RPMI7951 (cell line): ENCODE data around the gene C16orf90. TPM values are rescaled to one million over a fixed set of nuclear protein-coding genes. Genes with fewer than 3 reads are reported as not detected.

ENCODE experiments used
- DNase-seq: peaks from one replicate; pipeline ENCODE4 v3.0.0-alpha.2; 2012; ENCODE audit warnings: low read depth
- total RNA-seq: library from RNA; depleted of rRNA; stranded (reverse); fragments of >200 nt; shearing (Covaris generic); gene quantifications from 2 replicates; pipeline ENCODE4 v1.2.3, GENCODE V29; 2014; rRNA removed

C16orf90 gene
- total RNA-seq, 1 experiment from 2014 or later, result not detected

DNA sequence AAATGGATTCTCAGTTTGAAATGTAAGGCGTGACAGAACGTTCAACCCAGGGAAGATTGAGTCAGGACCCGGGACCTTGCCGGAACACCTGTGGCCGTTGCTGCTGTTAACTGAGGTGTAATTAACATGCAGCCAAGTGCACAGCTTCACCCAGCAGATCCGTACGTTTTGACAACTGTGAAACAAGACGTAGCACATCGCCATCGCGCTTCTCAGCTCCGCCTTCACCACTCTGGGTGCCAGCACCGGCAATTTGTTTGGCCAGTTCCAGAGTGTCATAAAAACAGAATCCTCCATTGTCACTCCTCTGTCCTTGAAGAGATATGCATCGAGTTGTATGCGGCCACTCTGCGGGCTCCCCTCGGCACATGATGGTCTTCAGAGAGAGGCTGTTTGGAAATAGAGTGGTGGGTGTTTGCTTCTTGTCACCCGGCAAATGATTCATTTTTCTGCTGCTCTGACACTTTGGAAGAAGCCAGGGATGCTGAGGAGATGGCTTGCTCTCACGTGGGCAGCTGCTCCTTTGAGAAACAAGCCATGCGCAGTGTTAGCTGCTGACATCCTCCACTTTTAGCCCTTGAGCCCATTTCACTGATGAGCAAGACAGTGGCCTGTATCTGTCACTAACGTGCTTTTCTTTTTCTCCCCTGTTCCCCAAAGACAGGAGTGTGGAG, 29.2 kb downstream of the C16orf90 start:
- no peak for DNase-seq

DNA sequence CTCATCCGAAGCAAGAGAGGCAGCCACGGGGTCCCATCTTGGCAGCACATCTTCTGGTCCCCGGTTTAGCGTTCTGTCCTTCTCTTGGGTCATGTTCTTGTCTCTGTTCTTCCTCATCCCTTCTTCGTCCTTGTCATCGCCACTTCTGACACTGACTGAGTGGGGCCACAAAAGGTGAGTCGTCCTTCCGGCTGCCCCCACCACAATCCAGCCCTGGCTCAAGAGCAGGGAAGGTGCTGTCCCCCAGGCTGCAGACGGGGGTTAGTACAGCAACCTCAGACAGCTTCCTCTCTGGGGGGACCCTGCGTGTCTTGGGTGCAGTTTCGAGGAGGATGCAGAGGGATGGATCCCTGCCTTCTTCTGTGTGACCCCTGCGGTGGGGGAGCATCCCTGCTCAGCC, 30.0 kb downstream of the C16orf90 start:
- DNase-seq, result no peak

DNA sequence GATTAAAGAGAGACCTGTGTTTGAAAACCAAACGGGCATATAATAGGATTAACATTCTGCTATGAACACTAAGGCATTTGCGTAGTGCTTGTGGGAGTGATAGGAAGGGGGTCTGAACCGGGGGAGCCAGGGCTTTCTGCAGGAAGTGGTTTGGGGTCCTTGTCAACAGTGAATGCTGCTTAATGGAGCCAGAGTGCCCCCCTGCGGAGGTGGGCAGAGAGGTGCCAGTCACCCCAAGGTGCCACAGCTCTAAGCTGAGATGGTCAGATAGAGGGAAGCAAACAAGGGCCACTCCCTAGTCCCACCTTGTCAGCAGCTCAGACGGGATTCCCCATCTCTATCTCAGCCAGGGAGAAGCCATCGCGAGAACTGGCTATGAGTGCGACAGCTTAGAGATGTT, 34.1 kb downstream of the C16orf90 start:
- DNase-seq, result no peak

DNA sequence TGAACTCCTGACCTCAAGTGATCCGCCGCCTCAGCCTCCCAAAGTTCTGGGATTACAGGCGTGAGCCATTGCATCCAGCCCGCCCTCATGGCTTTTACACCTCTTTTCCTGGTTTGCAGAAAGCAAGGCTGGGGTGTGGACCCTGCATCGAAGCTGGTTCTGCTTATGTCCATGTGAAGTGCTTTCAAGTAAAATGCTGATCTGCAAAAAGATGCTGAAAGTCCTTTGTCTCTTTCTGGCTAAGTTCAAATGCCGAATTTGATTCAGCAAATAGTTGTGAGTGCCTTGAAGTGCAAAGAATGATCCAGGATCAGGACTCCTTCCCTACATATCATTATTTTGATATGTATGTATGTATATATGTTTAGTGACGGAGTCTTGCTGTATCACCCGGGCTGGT, 34.7 kb downstream of the C16orf90 start:
- no peak for DNase-seq

DNA sequence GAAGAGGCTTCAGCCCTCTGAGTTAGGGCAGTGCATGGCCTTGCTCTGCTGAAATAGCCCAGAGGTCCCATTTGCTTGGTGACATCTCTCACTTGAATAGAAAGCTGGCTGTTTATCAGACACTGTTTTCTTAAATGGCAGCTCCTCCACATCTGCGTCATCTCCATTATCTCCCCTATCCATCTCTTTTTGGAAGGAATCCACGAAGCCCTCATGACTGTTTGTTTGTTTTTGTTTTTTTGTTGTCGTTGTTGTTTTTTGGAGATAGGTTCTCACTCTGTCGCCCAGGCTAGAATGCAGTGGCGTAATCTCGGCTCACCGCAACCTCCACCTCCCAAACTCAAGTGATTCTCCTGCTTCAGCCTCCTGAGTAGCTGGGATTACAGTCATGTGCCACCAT, 35.2 kb downstream of the C16orf90 start:
- no peak for DNase-seq

DNA sequence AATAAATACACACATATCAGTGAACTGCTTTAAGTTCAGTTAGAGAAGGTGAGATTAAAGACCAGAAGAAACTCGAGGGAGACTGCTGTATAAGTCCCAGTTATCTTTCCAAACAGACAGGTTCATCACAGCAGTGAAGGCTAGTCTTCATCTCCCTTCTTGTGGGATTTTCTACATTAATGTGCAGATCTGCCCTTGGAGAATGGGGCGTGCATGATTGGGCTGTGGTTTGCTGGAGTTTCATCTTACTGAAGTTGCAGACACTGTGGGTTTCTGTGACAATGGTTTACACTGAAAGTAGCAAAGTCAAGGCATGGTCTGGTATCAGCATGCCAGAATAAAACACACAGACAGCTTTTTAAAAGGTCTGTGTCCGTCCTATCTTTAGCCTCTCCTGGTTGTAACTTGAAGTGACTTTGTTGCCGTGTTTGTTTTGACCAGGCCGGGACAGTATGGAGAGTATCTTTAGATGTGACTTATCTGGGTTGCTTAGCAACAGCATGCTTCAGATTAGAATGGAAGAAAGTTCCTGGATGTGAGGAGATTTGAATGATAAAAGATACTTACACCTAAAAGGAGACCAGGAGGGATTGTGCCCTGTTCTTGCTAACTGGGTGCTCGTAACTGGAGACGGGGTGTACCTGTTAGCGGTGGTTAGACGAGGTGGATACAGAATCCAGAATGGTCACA, 35.7 kb downstream of the C16orf90 start:
- no peak for DNase-seq

DNA sequence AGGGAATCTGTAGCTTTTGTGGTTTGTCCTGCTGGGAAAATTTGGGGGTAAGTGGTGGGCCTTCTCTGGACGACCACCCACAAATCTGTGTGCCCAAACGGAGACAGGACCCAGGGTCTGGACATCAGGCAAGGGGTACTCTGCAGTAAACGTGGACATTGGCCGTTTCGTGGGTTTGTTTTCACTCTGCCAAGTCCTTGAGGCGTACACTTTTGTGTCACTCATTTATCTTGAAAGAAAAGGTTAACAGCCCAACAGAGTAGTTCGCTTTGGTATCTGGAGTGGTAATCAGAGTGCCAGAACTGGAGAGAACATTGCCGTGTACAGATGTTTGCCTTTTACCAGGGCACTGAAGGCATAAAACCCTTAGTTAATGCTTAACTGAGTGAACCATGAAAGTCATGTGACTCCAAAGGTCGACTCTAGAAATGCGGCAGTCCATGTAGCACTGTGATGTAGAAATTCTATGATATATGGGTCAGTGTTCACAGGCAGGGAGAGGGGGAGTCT, 36.4 kb downstream of the C16orf90 start:
- DNase-seq, result no peak

DNA sequence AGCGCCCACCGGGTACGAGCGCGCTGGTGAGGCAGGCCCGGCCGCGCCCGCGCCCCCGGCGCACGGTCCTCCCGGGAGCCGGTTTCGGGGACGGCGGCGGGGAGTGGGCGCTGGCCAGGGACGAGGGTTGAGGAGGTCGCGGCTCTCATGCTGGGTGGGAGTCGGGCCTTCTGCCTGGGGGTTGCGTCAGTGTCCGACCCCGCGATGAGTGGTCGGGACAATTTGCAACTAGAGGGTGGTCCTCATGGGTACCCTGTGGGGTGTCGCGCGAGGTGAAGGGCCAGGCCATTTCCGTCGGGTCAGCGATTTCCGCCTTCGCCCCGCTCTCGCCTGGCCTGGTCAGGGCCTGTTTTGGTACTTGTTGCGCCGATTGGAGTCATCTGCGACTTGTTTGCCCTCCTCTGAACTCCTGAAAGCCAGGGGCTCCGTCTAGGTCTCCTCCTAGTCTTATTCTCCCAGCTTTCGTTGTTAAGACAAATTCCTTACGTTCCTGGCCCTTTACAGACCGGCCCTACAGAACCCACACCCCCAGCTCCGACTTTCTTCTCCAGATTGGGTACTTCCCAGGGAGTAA, 36.9 kb downstream of the C16orf90 start:
- DNase-seq, result peak; percentile 32

DNA sequence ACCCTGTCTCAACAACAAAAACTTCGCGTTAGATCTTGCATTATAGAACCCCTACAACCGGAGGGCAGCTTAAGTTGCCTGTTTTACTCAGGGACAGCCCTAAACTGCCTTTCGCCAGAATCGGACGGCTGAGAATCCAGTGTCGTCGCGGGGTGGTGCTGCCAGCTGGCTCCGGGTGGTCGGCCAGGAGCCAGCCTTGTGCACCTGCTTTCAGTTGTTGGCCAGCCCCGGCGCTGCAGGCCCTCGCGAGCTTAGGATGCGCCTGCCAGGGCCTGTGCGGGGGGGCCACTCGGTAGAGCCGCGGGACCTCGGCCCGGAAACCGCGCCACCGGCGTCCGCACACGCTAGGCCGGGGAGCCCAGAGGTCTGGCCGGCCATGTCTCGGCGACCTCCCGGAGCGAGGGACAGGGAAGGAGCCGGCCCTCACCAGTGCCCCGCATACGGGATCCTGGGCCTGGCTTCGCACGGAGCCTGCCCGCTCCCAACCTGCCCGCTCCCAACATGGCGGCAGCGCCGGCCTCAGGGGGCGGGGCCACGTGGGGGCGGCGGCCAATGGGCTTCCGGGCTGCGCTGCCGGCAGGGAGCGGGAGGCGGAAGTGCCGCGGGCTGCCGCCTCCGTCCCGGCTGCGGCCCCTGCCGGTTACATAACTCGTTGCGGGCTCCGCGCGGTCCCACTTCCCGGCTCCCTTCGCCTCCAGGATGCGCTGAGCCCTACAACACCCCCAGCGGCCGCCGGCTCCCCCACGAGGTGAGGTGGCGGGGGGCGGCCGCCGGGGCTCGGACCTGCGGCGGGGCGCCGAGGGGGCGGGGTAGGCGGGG, 37.6 kb downstream of the C16orf90 start:
- peak; percentile 83 for DNase-seq

DNA sequence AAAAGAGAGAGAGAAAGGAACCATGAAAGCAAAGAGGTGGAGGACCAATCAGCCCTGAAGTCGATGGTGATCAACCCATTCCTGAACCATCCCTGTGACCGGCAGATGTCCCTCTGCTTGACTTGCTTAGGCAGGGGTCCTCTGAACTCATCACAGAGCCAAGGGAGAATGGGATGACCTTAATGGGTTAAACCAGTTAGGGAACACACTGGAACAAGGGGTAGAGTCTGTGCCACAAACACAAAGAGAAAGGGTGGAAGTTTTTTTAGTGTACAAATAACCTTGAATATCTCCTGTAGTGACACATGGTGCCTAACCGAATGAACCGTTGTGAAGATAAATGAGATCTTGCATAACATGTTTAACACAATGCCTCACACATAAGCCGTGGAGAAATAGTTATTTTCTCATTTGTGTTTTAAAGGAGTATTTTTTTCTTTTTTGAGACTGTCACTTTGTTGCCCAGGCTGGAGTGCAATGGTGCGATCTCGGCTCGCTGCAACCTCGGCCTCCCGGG, 40.6 kb downstream of the C16orf90 start:
- DNase-seq, result no peak

DNA sequence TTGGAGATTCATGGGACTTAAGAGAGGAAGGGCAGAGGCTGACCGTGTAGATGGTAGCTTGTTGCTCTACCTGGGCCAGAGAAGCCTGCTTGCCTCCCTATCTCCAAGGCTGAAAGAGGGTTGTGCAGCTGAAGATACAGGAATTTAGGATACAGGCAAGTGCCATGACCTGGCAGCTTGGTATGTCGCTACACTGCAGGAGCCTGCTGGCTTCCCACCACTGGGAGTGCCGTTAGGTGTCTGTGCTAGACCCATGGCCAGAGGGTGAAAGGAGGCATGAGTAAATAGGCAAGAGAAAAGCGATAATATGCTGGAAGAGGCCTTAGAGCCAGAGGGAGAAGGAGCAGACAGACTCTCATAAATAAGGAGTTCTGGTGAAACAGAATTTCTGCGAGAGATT, 41.2 kb downstream of the C16orf90 start:
- DNase-seq, result no peak

DNA sequence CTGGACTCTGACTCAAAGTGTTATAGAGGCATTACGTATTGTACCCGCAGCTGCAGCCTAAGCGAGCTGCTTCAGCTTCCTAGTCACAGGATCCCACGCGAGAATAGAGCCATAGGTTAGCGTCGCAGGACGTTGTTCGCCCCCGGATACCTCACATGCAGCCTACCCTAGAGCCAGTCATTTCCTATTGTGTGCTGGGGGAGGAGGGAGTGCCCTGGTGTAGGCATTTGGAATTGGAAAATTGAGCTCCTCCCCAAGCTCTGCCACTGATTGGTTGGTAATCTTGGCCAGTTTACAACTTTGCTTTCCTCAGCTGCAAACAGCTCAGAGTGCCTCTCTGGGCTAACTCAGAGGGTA, 51.3 kb downstream of the C16orf90 start:
- peak; percentile 73 for DNase-seq

Other genes with a start within 250 kb of the C16orf90 start
- 4.3 and 4.8 TPM in 2 replicates for gene MEFV, start 238.9 kb downstream of the C16orf90 start, total RNA-seq
- 19.8 and 28.6 TPM in 2 replicates for gene ZNF263, start 212.0 kb downstream of the C16orf90 start, total RNA-seq
- gene TIGD7, start 190.1 kb downstream of the C16orf90 start, total RNA-seq, result 4.4 and 5.0 TPM in 2 replicates
- 15.3 and 16.0 TPM in 2 replicates for gene ZNF75A, start 190.0 kb downstream of the C16orf90 start, total RNA-seq
- not detected in 2 replicates for gene OR2C1, start 139.6 kb downstream of the C16orf90 start, total RNA-seq
- 6.7 and 8.1 TPM in 2 replicates for gene ZSCAN32, start 94.5 kb downstream of the C16orf90 start, total RNA-seq
- 4.9 and 7.9 TPM in 2 replicates for gene ZNF174, start 94.3 kb downstream of the C16orf90 start, total RNA-seq
- 1.7 and 1.8 TPM in 2 replicates for gene ZNF597, start 52.0 kb downstream of the C16orf90 start, total RNA-seq
- gene NAA60, start 51.8 kb downstream of the C16orf90 start, total RNA-seq, result 5.1 and 5.6 TPM in 2 replicates
- 15.5 and 22.1 TPM in 2 replicates for gene CLUAP1, start 5.5 kb upstream of the C16orf90 start, total RNA-seq
- 0.12 TPM in 1 of 2 replicates, not detected in the other for gene NLRC3, start 81.9 kb upstream of the C16orf90 start, total RNA-seq
- gene SLX4, start 116.1 kb upstream of the C16orf90 start, total RNA-seq, result 2.6 and 3.4 TPM in 2 replicates
- gene DNASE1, start 159.2 kb upstream of the C16orf90 start, total RNA-seq, result 5.1 and 7.4 TPM in 2 replicates
- gene TRAP1, start 222.0 kb upstream of the C16orf90 start, total RNA-seq, result 37.9 and 48.7 TPM in 2 replicates